Natural killer cell (primary cell): ENCODE measurements around the gene ULK1. TPM values are rescaled to one million over a fixed set of nuclear protein-coding genes. Genes with fewer than 3 reads are reported as not detected.

Source experiments
- ATAC-seq, 3 donors: fragments of 150-1000 bp in 2 of 3; fragments of 200-7000 bp in 1 of 3; cut with Tn5 transposase; 1 replicate in 1 of 3; 2 replicates in 2 of 3; pipeline ENCODE4 v1.10.0; 2021; ENCODE audit warnings: mild to moderate bottlenecking in 2 of 3, moderate library complexity in 2 of 3
- DNase-seq, 2 donors: peaks; one replicate each; pipeline versions ENCODE4 v3.0.0 to v3.0.0-alpha.2; 2013 to 2021; ENCODE audit warnings: mixed read lengths in 1 of 2
- H3K27ac ChIP-seq: one replicate; pipeline ENCODE4 v1.5.1; 2013; ENCODE audit warnings: mild to moderate bottlenecking, low read length
- H3K27me3 ChIP-seq: one replicate; pipeline ENCODE4 v1.6.1; 2013; ENCODE audit warnings: low read length; ENCODE audit not compliant: control insufficient read depth, insufficient read depth
- H3K36me3 ChIP-seq: one replicate; pipeline ENCODE4 v1.6.1; 2013; ENCODE audit warnings: low read length; ENCODE audit not compliant: control insufficient read depth, insufficient read depth
- H3K4me1 ChIP-seq: one replicate; pipeline ENCODE4 v1.6.1; 2013; ENCODE audit warnings: low read length; ENCODE audit not compliant: control insufficient read depth, insufficient read depth
- H3K4me3 ChIP-seq: one replicate; pipeline ENCODE4 v1.5.1; 2013; ENCODE audit warnings: low read length
- H3K9me3 ChIP-seq: one replicate; pipeline ENCODE4 v1.6.1; 2013; ENCODE audit warnings: low read length; ENCODE audit not compliant: control insufficient read depth, insufficient read depth
- H3K27ac Mint-ChIP-seq, 2 donors: one replicate each; pipeline ENCODE4 v1.8.0; 2022; ENCODE audit warnings: mild to moderate bottlenecking in 2 of 2, mixed read lengths in 2 of 2, moderate library complexity in 1 of 2
- H3K27me3 Mint-ChIP-seq, 2 donors: one replicate each; pipeline ENCODE4 v1.8.0; 2022; ENCODE audit warnings: low read depth in 2 of 2, mixed read lengths in 2 of 2
- H3K36me3 Mint-ChIP-seq: one replicate; pipeline ENCODE4 v1.8.0; 2022; ENCODE audit warnings: mixed read lengths
- H3K4me1 Mint-ChIP-seq, 2 donors: one replicate each; pipeline ENCODE4 v1.8.0; 2022; ENCODE audit warnings: mixed read lengths in 2 of 2
- H3K4me3 Mint-ChIP-seq: one replicate; pipeline ENCODE4 v1.8.0; 2022; ENCODE audit warnings: mild to moderate bottlenecking, moderate library complexity, mixed read lengths
- H3K9me3 Mint-ChIP-seq, 2 donors: one replicate each; pipeline ENCODE4 v1.8.0; 2022; ENCODE audit warnings: mixed read lengths in 2 of 2
- CTCF ChIP-seq: fragments of 200-600 bp; IDR thresholded peaks from one replicate; pipeline ENCODE4 v1.8.0; 2022; ENCODE audit warnings: antibody characterized with exemption
- WGBS: methylation state at CpG from one replicate; pipeline ENCODE4 v1.1.7; 2013; ENCODE audit warnings: missing lambda C conversion rate; ENCODE audit not compliant: insufficient coverage; 5-methylcytosine and 5-hydroxymethylcytosine counted together
- intact Hi-C: fragments of 100-400 bp; cut with micrococcal nuclease; formaldehyde crosslinking; loops from one replicate; pipeline ENCODE4 v1.14.2; 2022
- total RNA-seq, 4 donors: library from RNA; stranded (reverse); fragments of 120-200 nt in 1 of 4; gene quantifications; one replicate each; pipeline versions ENCODE4 v1.2.3 to v1.2.4, GENCODE V29; 2013 to 2022

Gene ULK1
- total RNA-seq, 3 donors from 2014 or later (not counting 1 experiment from before 2014, with no cell fraction given) = 99.1 to 142 (median 123) TPM

- no peak for TF ChIP-seq CTCF
- DNase-seq (no peak), ATAC-seq (no peak)
- no peaks in the 10 kb centered on the region for H3K27me3 ChIP-seq
- H3K4me1 Mint-ChIP-seq = no peaks in the 10 kb centered on the region
- peaks cover 10% of the 10 kb centered on the region for H3K4me1 ChIP-seq
- H3K36me3 ChIP-seq = peaks cover 17% of the 10 kb centered on the region
- H3K9me3 ChIP-seq = no peaks in the 10 kb centered on the region
- 94% methylated on average over 14 of the region's 14 CpGs for WGBS
- no peak overlapping the region for H3K4me3 ChIP-seq
- no peaks in the 10 kb centered on the region for H3K36me3 Mint-ChIP-seq
- no peaks in the 10 kb centered on the region for H3K27me3 Mint-ChIP-seq
- H3K9me3 Mint-ChIP-seq = no peaks in the 10 kb centered on the region
- H3K4me3 Mint-ChIP-seq = no peak overlapping the region
- intact Hi-C loops = no loop called here
- no peak overlapping the region for H3K27ac ChIP-seq
- H3K27ac Mint-ChIP-seq = no peak overlapping the region
These were observed 25.7 kb downstream of the ULK1 start for GRCh38 chr12:131920157-131920508.

- no peaks in the 10 kb centered on the region for H3K9me3 Mint-ChIP-seq
These were observed 26.7 kb downstream of the ULK1 start for GRCh38 chr12:131920902-131921840.

GRCh38 chr12:131921866-131922769 is 27.7 kb downstream of the ULK1 start:
- no peak overlapping the region for H3K4me3 ChIP-seq
- ATAC-seq (peak in 1 of 3 donors; percentile 2), DNase-seq (no peak)
- H3K4me1 Mint-ChIP-seq = no peaks in the 10 kb centered on the region
- no peaks in the 10 kb centered on the region for H3K27me3 Mint-ChIP-seq
- H3K9me3 ChIP-seq = no peaks in the 10 kb centered on the region
- no peaks in the 10 kb centered on the region for H3K36me3 Mint-ChIP-seq
- H3K4me3 Mint-ChIP-seq = no peak overlapping the region
- 95% methylated on average over 29 of the region's 29 CpGs for whole genome bisulfite sequencing
- peaks cover 5% of the 10 kb centered on the region for H3K36me3 ChIP-seq
- H3K27ac Mint-ChIP-seq = no peak overlapping the region
- H3K9me3 Mint-ChIP-seq = no peaks in the 10 kb centered on the region
- no peak for TF ChIP-seq CTCF
- intact Hi-C loops = no loop called here
- H3K4me1 ChIP-seq = peaks cover 10% of the 10 kb centered on the region
- no peak overlapping the region for H3K27ac ChIP-seq
- H3K27me3 ChIP-seq = no peaks in the 10 kb centered on the region

More at GRCh38 chr12:131920902-131921840, 26.7 kb downstream of the ULK1 start:
- DNase-seq (no peak), ATAC-seq (peak in 1 of 3 donors; percentile 11)
- no peaks in the 10 kb centered on the region for H3K36me3 Mint-ChIP-seq
- no peak for TF ChIP-seq CTCF
- peaks cover 10% of the 10 kb centered on the region for H3K4me1 ChIP-seq
- H3K36me3 ChIP-seq = peaks cover 8% of the 10 kb centered on the region
- H3K4me3 ChIP-seq = no peak overlapping the region
- intact Hi-C loops = no loop called here
- WGBS = 96% methylated on average over 35 of the region's 35 CpGs
- H3K27me3 Mint-ChIP-seq = no peaks in the 10 kb centered on the region
- H3K27ac ChIP-seq = no peak overlapping the region
- H3K9me3 ChIP-seq = no peaks in the 10 kb centered on the region
- H3K4me3 Mint-ChIP-seq = no peak overlapping the region
- no peak overlapping the region for H3K27ac Mint-ChIP-seq
- H3K27me3 ChIP-seq = no peaks in the 10 kb centered on the region
- H3K4me1 Mint-ChIP-seq = no peaks in the 10 kb centered on the region
